ACC112 (cell line): ENCODE measurements around the gene UBE2L3.
"Not testable (repeated sequence)": the region's sequence is repeated elsewhere in the genome, so short reads cannot be mapped to it uniquely, and the experiment has no call there.

Source experiments
- H2AFZ ChIP-seq: fragments of 200-600 bp; sonication (generic); one replicate; pipeline ENCODE4 v1.6.0; 2017; ENCODE audit warnings: antibody characterized with exemption, low read length; ENCODE audit not compliant: unreplicated experiment
- H3K27ac ChIP-seq: fragments of 200-600 bp; sonication (generic); 2 replicates; pipeline ENCODE4 v1.5.1; 2014; ENCODE audit warnings: low read depth, mild to moderate bottlenecking, antibody characterized with exemption, low read length, moderate library complexity
- H3K27me3 ChIP-seq: fragments of 200-600 bp; sonication (generic); 2 replicates; pipeline ENCODE4 v1.6.1; 2014; ENCODE audit warnings: mild to moderate bottlenecking, antibody characterized with exemption, low read length, moderate library complexity, mixed read lengths; ENCODE audit not compliant: insufficient read depth
- H3K36me3 ChIP-seq: fragments of 200-600 bp; sonication (generic); 2 replicates; pipeline ENCODE4 v1.6.1; 2016; ENCODE audit warnings: mild to moderate bottlenecking, antibody characterized with exemption, low read length, moderate library complexity, mixed read lengths; ENCODE audit not compliant: insufficient read depth
- H3K4me1 ChIP-seq: fragments of 200-600 bp; sonication (generic); one replicate; pipeline ENCODE4 v1.6.1; 2016; ENCODE audit warnings: low read length, mixed read lengths; ENCODE audit not compliant: insufficient read depth, unreplicated experiment, control insufficient read depth
- H3K4me3 ChIP-seq: fragments of 200-600 bp; sonication (generic); 2 replicates; pipeline ENCODE4 v1.5.1; 2014; ENCODE audit warnings: mild to moderate bottlenecking, low read depth, low read length
- H3K79me2 ChIP-seq: fragments of 200-600 bp; sonication (generic); one replicate; pipeline ENCODE4 v1.6.0; 2016; ENCODE audit warnings: low read length; ENCODE audit not compliant: control insufficient read depth, unreplicated experiment, insufficient read depth

Gene UBE2L3

DNA sequence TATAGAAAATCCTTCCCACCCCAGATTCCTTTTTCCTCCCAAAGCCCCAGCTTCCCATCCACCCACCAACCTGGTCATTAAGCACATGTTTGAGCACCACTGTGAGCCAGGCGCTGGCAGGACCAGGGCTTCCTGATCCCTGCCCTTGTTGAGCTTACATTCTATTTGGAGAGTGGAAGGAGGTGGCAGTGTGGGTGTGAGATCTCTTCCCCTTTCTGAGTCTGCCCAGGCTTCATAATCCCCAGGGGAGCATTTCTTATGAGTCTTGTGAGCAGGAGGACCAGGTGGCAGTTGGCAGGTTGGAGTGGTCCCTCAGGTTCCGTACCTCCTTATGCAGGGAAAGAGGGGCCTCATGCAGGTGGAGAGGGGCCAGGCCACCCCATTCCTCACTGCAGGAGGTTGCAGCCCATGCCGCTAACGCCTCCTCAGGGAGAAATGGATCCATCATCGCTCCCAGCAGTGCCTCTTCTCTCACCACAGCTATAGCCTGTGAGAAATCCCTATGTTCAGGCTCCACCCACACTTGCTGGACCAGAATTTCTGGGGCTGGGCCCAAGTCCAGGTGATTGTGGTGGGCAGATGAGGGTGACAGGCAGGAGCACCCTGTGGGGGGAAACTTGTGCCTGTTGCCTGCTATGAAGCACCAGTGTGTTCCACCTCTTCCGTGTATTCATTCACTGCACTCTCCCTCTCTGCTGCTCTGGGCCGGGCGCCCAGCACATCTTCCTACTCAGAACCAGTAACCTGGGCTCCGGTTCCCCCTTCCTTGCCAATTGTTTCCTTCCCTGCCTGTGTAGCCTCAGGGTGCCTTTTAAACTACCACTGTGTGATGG lies 23.5 kb downstream of the UBE2L3 start:
- Histone ChIP-seq H3K79me2 (peaks cover 72% of the 10 kb centered on the region), H3K4me1 (no peaks in the 10 kb centered on the region), H3K36me3 (no peaks in the 10 kb centered on the region), H3K4me3 (no peak overlapping the region), H2AFZ (no peak overlapping the region), H3K27me3 (no peaks in the 10 kb centered on the region), H3K27ac (no peak overlapping the region)

DNA sequence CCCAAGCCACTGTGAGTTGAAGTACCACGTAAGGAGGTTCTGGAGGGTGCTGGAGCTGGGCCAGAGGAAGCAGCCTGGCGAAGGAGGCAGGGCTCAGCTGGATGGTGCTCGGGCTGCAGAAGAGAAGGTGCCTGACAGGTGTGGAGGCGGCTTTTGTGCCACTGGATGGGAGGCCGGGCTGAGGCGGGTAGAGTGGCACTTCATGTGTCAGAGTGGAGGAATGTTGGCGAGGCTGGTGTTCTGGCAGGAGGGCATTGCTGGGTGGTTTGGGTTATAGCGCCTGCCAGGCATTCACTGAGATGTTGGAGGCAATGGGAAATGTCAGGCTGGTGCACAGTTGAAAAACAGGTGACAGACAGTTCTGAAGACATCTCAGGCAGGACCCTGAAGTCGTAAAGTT lies 24.2 kb downstream of the UBE2L3 start:
- Histone ChIP-seq H3K79me2 (peaks cover 73% of the 10 kb centered on the region), H3K4me3 (no peak overlapping the region), H3K36me3 (no peaks in the 10 kb centered on the region), H3K4me1 (no peaks in the 10 kb centered on the region), H3K27ac (no peak overlapping the region), H2AFZ (no peak overlapping the region), H3K27me3 (no peaks in the 10 kb centered on the region)

DNA sequence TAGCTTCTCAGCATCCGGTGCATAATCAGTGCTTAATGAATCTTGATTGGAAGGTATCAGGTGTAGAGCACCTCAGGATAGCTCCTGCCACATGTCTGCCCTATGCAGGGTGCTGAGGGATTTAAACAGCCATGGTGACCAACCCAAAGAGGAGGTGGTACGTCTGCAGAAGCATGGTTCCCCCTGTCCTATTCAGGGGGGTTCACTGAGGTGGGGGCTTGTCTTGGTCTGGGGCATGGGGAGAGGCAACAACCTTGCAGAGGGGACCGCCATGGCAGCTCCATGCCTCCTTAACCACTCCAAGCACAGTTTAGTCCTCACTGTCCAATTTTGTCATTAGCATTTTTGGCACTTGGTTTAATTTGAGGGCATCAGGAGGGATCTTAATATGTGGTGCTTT lies 24.9 kb downstream of the UBE2L3 start:
- no peak overlapping the region for H3K27ac ChIP-seq
- H2AFZ ChIP-seq, result no peak overlapping the region
- peaks cover 75% of the 10 kb centered on the region for H3K79me2 ChIP-seq
- no peaks in the 10 kb centered on the region for H3K36me3 ChIP-seq
- no peaks in the 10 kb centered on the region for H3K4me1 ChIP-seq
- H3K27me3 ChIP-seq, result no peaks in the 10 kb centered on the region
- H3K4me3 ChIP-seq, result no peak overlapping the region

DNA sequence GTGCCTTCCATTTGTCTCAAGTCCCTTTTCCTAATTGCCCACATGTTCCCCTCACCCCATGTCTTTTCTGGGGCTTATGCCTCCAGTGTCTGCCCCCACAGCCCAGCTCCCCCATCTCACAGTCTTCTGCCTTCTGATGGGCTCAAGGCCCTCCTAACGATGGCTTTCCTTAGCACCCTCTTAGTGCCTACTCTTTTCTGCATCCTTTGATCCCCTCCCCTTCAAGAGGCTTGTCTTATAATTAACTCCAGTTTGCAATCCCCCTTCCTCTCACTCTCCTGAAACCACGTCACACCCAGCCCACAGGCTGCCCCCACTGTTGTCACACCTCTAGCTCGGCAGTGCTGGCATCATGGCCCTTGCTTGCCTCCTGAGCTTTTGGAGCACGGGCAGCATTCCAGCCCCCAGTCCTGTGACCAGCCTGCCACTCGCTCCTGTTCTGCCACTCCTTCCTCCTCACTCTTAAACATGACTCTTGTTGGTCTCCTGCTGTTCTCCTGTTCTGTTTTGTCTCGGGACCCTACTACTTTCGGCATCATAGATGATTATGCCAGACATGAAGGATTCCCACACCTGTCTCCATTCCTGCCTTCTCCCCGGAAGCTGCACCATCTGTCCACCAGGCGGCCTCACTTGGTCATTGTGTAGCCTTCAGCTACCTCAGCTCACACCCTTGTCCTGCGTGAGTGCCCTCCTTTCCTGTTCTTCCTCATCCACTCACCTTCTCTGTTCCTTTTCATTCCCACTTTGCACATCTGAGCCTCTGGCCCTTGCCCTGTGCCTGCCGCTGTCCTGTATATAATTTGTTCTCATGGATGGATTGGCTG lies 26.1 kb downstream of the UBE2L3 start:
- Histone ChIP-seq H3K27me3 (no peaks in the 10 kb centered on the region), H3K79me2 (peaks cover 70% of the 10 kb centered on the region), H3K27ac (no peak overlapping the region), H3K4me3 (no peak overlapping the region), H3K36me3 (no peaks in the 10 kb centered on the region), H2AFZ (no peak overlapping the region), H3K4me1 (no peaks in the 10 kb centered on the region)

DNA sequence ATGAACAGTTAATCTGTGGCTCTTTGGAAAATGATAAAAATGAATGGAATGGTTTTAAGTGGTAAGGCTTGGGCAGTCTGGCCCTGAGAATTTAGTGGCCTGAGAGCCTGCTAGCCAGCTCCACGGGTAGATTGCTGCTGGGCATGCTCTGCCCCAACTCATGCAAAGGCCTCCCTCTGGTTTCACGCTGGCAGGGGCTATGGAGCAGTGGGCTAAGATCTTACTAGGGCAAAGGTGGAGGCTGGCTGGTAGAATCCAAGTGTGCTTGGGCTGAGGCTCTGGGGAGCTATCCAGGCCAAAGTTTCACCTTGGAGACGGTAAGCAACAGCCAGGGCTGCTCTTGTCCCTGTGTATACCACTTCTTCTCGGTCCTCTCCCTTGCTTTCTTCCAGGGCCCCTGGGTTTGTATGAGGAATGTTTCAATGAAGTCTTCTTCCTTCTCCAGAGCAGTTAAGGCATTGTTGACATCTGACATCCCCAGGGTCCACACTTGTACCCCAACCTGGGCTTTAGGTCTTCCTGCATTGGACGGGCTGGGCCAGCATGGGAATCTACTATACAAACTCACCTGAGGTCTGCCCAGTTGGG lies 27.4 kb downstream of the UBE2L3 start:
- H3K27me3 ChIP-seq, result no peaks in the 10 kb centered on the region
- H3K4me3 ChIP-seq, result no peak overlapping the region
- peaks cover 74% of the 10 kb centered on the region for H3K79me2 ChIP-seq
- no peak overlapping the region for H3K27ac ChIP-seq
- H3K36me3 ChIP-seq, result no peaks in the 10 kb centered on the region
- no peak overlapping the region for H2AFZ ChIP-seq
- no peaks in the 10 kb centered on the region for H3K4me1 ChIP-seq

DNA sequence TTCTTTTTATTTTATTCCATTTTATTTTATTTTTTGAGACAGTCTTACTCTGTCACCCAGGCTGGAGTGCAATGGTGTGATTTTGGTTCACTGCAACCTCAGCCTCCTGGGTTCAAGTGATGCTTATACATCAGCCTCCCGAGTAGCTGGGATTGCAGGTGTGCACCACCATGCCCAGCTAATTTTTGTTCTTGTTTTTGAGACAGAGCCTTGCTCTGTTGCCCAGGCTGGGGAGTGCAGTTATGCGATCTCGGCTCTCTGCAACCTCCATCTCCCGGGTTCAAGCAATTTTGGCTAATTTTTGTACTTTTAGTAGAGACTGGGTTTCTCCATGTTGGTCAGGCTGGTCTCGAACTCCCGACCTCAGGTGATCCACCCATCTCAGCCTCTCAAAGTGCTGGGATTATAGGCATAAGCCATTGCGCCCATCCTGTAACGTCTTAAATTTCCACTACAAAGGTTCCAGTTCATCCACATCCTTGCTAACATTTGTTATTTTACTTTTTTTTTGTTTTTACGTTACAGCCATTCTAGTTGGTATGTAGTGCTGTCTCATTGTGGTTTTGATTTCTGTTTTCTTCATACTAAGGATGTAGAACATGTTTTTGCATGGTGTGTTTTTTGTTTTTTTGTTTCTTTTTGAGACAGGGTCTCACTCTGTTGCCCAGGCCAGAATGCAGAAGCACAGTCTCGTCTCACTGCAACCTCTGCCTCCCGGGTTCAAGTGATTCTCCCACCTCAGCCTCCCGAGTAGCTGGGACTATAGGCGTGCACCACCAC lies 29.0 kb downstream of the UBE2L3 start:
- peaks cover 73% of the 10 kb centered on the region for H3K79me2 ChIP-seq
- not testable (repeated sequence) for H3K4me3 ChIP-seq, H2AFZ ChIP-seq, H3K36me3 ChIP-seq, H3K4me1 ChIP-seq, H3K27ac ChIP-seq, H3K27me3 ChIP-seq

DNA sequence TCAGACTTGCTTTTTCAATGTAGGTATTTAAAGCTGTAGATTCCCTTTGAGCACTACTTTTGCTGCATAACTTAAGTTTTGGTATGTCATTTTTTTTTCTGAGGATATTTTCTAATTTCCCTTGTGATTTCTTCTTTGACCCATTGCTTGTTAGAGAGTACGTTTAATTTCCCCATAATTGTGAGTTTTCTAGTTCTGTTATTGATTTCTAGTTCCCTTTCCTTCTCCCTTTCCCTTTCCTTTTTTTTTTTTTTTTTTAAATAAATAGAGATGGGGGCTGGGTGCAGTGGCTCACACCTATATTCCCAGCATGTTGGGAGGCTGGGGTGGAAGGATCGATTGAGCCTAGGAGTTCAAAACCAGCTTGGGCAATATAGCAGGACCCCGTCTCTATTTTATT lies 30.8 kb downstream of the UBE2L3 start:
- peaks cover 72% of the 10 kb centered on the region for H3K79me2 ChIP-seq
- H3K4me1 ChIP-seq, result no peaks in the 10 kb centered on the region
- no peak overlapping the region for H3K4me3 ChIP-seq
- no peak overlapping the region for H2AFZ ChIP-seq
- H3K27ac ChIP-seq, result no peak overlapping the region
- no peaks in the 10 kb centered on the region for H3K36me3 ChIP-seq
- no peaks in the 10 kb centered on the region for H3K27me3 ChIP-seq

DNA sequence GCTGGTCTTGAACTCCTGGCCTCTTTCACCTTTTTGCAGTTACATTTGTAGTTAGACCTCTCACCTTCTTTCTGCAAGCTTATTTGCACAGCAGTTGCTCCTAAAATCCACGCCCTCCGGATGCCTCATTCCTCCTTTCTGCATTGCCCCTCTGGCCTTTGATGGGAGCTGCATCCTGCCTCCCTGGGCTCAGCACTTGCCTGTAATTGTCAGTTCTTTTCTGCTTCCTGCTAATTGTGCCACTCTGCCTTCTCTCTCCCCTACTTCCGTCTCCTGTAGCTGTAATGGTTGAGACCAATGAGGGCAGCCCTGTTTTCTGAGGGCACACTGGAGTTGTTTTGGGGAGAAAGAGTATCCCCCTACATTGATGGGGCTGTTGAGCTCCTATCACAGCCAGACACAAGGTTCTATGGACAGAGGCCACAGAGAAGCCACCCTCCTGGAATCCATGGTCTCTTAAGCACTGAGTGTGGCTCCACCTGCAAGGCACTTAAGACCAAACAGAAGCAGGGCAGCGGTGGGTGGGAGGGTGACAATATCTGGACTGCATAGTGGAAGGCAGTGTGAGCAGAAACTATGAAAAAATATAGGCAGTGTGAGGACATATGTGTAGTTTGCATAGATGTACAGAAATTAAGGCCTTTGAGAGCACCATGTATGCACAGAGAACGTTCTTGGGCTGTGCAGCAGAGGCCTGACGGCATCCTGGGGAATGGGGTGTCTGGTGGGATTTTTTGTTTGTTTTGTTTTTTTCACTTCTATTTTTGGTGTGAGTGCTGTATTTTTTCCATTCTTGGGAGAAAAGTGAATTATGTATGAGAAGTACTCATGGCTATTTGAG lies 31.8 kb downstream of the UBE2L3 start:
- Histone ChIP-seq H3K79me2 (peaks cover 62% of the 10 kb centered on the region), H3K4me3 (no peak overlapping the region), H3K4me1 (no peaks in the 10 kb centered on the region), H2AFZ (no peak overlapping the region), H3K27ac (no peak overlapping the region), H3K36me3 (no peaks in the 10 kb centered on the region), H3K27me3 (no peaks in the 10 kb centered on the region)

DNA sequence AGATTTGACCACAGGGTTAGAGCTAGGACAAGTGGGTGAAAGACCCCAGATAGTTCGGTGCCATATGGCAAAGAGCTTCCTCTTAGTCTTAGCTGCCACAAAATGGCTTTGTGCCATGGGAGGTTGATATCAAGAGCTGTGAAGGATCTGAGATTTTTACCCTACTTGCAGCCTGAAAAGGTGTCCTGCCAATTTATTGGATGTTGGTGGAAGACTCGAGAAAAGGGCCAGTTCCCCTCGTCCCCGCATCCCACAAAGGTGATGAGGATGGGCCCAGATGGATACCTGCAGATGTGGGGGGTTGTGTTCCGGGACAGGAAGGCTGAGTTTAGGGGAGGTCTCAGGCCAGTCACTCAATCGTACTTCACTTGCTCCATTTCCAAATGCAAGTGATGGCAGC lies 35.1 kb downstream of the UBE2L3 start:
- no peaks in the 10 kb centered on the region for H3K27me3 ChIP-seq
- H3K4me1 ChIP-seq, result no peaks in the 10 kb centered on the region
- H3K27ac ChIP-seq, result no peak overlapping the region
- H3K36me3 ChIP-seq, result no peaks in the 10 kb centered on the region
- no peak overlapping the region for H3K4me3 ChIP-seq
- H3K79me2 ChIP-seq, result peaks cover 67% of the 10 kb centered on the region
- no peak overlapping the region for H2AFZ ChIP-seq

DNA sequence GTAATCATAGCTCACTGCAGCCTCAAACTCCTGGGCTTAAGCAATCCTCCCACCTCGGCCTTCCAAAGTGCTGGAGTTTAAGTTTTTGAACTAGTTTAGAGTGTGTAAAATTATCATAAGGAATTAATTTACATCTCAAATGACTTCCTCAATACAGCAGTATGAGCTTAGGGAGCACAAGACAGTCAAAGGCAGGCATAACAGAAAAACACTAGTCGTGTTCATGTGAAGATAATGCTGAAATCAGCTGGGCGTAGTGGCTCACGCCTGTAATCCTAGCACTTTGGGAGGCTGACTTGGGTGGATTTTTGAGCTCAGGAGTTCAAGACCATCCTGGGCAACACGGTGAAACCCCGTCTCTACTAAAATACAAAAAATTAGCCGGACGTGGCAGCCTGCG lies 36.5 kb downstream of the UBE2L3 start:
- no peak overlapping the region for H2AFZ ChIP-seq
- H3K27ac ChIP-seq, result no peak overlapping the region
- H3K4me1 ChIP-seq, result no peaks in the 10 kb centered on the region

More for the DNA sequence above, 36.5 kb downstream of the UBE2L3 start:
- no peak overlapping the region for H3K4me3 ChIP-seq
- peaks cover 68% of the 10 kb centered on the region for H3K79me2 ChIP-seq
- H3K36me3 ChIP-seq, result no peaks in the 10 kb centered on the region
- H3K27me3 ChIP-seq, result no peaks in the 10 kb centered on the region
